Measurements from ENCODE around the gene NIN.

DNA sequence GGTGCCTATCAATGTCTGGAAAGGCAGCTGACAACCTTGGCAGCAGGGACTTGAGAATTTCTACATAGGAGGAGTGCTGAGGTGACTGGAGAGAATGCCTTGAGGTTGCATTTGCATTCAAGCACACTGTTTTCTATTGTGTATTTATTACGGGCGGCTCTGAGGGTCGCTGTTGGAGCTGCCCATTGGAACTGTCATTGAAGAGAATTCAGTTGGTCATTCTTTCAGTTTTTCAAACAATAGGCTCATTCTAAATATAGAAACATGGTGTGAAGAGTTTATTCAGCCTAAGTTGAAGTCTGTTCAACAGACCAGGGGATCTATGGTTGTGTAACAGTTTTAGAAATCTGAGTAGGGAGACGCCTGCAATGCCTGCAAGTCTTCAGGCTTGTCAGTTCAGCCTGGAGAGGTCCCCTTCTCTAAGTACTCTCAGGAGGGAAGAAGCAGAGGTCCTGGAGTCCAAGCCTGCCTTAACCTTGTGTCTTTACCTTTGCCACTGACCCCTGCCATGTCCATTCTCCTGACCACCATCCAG, 31.1 kb upstream of the NIN start:
- TF ChIP-seq POLR2A (IDR thresholded peaks at IDR 0.05; ENCODE audit: low read length), result no peak
- no peak for TF ChIP-seq GATA1 (IDR thresholded peaks at IDR 0.05; ENCODE audit: low read depth, low read length)

Data from erythroblast (primary cell).